HL-60/S4 treated with phorbol 12-myristate 13-acetate at 8.2 ng/mL for 4 days and 3 days (cell line): Measurements from ENCODE around the gene PCDHA7.
"Not testable (repeated sequence)": the region's sequence is repeated elsewhere in the genome, so short reads cannot be mapped to it uniquely, and the experiment has no call there.

Experiments used
- in situ Hi-C: fragments of 300-500 bp; cut with MboI; formaldehyde crosslinking; loops from 2 replicates; pipeline ENCODE4 v1.15.0; 2022; ENCODE audit warnings: low sequenced_read_pairs

PCDHA7 gene

DNA sequence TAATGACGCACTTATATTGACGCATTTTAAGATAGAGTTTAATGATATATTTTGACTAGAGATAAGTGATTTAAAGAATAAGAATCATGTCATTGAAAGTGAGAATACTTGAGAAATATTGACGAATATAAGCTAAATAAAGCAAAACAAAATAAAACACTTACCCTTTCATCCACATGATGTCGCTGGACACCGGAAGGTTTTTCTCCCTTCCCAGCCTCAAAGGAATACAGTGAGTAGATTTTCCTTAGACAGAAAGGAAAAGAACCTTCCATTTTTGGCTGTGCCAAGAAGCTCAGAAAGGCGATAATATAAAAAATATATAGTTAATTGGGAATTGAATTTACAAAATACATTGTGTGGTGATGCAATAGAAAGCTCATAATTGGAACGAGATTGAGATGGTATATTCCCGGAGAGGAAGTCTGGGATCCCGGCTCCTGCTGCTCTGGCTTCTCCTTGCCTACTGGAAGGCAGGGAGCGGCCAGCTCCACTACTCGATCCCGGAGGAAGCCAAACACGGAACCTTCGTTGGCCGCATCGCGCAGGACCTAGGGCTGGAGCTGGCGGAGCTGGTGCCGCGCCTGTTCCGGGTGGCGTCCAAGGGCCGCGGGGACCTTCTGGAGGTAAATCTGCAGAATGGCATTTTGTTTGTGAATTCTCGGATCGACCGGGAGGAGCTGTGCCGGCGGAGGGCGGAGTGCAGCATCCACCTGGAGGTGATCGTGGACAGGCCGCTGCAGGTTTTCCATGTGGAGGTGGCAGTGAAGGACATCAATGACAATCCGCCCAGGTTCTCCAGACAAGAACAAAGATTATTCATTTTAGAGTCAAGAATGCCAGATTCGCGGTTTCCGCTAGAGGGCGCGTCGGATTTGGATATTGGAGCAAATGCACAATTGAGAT is 12.4 kb upstream of the PCDHA7 start, which contains the start of gene PCDHA5:
TSS of gene PCDHA5 (plus strand) at position 239 of the 906 bp plus-strand sequence.
- in situ Hi-C loops = no loop called here

DNA sequence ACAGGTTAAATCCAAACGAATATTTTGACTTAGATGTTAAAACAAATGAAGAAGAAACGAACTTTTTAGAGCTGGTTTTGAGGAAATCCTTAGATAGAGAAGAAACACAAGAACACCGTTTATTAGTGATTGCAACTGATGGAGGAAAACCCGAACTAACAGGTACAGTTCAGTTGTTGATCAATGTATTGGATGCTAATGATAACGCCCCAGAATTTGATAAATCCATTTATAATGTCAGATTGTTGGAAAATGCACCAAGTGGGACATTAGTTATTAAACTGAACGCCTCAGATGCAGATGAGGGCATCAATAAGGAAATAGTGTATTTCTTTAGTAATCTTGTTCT is 11.8 kb upstream of the PCDHA7 start:
- in situ Hi-C loops = no loop called here

DNA sequence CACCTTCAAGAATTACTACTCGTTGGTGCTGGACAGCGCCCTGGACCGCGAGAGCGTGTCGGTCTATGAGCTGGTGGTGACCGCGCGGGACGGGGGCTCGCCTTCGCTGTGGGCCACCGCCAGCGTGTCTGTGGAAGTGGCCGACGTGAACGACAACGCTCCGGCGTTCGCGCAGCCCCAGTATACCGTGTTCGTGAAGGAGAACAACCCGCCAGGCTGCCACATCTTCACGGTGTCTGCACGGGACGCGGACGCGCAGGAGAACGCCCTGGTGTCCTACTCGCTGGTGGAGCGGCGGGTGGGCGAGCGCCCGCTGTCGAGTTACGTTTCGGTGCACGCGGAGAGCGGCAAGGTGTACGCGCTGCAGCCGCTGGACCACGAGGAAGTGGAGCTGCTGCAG is 11.1 kb upstream of the PCDHA7 start:
- in situ Hi-C loops = not testable (repeated sequence)

DNA sequence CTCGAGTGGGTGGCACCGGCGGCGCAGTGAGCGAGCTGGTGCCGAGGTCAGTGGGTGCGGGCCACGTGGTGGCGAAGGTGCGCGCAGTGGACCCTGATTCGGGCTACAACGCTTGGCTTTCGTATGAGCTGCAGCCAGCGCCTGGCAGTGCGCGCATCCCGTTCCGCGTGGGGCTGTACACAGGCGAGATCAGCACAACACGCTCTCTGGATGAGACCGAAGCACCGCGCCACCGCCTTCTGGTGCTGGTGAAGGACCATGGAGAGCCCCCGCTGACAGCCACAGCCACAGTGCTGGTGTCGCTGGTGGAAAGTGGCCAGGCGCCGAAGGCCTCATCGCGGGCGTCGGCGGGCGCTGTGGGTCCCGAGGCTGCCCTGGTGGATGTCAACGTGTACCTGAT is 10.6 kb upstream of the PCDHA7 start:
- in situ Hi-C loops = no loop called here

DNA sequence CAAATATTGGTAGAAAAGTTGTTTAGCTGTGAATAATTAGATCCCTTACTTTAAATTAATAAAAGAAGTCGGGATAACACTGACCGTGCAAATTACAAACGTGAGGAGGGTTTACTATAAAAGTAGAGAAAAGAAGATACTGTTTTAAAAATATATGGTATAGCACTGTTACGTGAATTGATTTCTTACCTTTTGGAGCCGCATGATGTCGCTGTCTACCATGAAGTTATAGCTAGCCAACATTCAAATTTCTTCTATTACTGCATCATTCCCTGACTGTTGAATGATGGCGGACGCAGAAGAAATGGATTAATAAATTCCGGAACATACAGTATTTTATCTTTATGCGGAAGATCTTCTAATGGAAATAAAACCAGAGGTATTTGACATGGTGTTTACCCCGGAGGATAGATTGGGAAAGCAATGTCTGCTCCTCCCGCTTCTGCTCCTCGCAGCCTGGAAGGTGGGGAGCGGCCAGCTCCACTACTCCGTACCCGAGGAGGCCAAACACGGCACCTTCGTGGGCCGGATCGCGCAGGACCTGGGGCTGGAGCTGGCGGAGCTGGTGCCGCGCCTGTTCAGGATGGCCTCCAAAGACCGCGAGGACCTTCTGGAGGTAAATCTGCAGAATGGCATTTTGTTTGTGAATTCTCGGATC is 6.2 kb upstream of the PCDHA7 start, which contains the start of gene PCDHA6:
TSS of gene PCDHA6 (plus strand) at position 257 of the 658 bp plus-strand sequence. CDS start at position 389, 132 bp downstream.
- in situ Hi-C loops = no loop called here

DNA sequence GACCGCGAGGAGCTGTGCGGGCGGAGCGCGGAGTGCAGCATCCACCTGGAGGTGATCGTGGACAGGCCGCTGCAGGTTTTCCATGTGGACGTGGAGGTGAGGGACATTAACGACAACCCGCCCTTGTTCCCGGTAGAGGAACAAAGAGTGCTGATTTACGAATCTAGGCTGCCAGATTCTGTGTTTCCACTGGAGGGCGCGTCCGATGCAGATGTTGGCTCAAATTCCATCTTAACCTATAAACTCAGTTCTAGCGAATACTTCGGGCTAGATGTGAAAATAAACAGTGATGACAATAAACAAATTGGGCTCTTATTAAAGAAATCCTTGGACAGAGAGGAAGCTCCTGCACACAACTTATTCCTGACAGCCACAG is 5.7 kb upstream of the PCDHA7 start:
- in situ Hi-C loops = no loop called here

DNA sequence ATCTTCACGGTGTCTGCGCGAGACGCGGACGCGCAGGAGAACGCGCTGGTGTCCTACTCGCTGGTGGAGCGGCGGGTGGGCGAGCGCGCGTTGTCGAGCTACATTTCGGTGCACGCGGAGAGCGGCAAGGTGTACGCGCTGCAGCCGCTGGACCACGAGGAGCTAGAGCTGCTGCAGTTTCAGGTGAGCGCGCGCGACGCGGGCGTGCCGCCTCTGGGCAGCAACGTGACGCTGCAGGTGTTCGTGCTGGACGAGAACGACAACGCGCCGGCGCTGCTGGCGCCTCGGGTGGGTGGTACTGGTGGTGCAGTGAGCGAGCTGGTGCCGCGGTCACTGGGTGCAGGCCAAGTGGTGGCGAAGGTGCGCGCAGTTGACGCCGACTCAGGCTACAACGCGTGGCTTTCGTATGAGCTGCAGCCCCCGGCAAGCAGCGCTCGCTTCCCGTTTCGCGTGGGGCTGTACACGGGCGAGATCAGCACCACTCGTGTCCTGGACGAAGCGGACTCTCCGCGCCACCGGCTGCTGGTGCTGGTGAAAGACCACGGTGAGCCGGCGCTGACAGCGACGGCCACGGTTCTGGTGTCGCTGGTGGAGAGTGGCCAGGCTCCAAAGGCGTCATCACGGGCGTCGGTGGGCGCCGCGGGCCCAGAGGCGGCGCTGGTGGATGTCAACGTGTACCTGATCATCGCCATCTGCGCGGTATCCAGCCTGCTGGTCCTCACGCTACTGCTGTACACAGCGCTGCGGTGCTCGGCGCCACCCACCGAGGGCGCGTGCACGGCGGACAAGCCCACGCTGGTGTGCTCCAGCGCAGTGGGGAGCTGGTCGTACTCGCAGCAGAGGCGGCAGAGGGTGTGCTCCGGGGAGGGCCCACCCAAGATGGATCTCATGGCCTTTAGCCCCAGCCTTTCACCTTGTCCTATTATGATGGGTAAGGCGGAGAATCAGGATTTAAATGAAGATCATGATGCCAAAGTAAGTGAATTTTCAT is 4.3 kb upstream of the PCDHA7 start:
- in situ Hi-C loops = not testable (repeated sequence)

DNA sequence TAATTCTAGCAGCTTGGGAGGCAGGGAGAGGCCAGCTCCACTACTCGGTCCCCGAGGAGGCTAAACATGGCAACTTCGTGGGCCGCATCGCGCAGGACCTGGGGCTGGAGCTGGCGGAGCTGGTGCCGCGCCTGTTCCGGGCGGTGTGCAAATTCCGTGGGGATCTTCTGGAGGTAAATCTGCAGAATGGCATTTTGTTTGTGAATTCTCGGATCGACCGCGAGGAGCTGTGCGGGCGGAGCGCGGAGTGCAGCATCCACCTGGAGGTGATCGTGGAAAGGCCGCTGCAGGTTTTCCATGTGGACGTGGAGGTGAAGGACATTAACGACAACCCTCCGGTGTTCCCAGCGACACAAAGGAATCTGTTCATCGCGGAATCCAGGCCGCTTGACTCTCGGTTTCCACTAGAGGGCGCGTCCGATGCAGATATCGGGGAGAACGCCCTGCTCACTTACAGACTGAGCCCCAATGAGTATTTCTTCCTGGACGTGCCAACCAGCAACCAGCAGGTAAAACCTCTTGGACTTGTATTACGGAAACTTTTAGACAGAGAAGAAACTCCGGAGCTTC is 455 bp downstream of the PCDHA7 start:
- in situ Hi-C loops = not testable (repeated sequence)

DNA sequence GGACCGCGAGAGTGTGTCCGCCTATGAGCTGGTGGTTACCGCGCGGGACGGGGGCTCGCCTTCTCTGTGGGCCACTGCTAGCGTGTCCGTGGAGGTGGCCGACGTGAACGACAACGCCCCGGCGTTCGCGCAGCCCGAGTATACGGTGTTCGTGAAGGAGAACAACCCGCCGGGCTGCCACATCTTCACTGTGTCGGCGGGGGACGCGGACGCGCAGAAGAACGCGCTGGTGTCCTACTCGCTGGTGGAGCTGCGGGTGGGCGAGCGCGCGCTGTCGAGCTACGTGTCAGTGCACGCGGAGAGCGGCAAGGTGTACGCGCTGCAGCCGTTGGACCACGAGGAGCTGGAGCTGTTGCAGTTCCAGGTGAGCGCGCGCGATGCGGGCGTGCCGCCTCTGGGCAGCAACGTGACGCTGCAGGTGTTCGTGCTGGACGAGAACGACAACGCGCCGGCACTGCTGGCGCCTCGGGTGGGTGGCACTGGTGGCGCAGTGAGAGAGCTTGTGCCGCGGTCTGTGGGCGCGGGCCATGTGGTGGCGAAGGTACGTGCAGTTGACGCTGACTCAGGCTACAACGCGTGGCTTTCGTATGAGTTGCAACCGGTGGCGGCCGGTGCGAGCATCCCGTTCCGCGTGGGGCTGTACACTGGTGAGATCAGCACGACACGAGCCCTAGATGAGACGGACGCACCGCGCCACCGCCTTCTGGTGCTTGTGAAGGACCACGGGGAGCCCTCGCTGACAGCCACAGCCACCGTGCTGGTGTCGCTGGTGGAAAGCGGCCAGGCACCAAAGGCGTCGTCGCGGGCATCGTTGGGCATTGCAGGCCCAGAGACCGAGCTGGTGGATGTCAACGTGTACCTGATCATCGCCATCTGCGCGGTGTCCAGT is 1.8 kb downstream of the PCDHA7 start:
- in situ Hi-C loops = no loop called here

DNA sequence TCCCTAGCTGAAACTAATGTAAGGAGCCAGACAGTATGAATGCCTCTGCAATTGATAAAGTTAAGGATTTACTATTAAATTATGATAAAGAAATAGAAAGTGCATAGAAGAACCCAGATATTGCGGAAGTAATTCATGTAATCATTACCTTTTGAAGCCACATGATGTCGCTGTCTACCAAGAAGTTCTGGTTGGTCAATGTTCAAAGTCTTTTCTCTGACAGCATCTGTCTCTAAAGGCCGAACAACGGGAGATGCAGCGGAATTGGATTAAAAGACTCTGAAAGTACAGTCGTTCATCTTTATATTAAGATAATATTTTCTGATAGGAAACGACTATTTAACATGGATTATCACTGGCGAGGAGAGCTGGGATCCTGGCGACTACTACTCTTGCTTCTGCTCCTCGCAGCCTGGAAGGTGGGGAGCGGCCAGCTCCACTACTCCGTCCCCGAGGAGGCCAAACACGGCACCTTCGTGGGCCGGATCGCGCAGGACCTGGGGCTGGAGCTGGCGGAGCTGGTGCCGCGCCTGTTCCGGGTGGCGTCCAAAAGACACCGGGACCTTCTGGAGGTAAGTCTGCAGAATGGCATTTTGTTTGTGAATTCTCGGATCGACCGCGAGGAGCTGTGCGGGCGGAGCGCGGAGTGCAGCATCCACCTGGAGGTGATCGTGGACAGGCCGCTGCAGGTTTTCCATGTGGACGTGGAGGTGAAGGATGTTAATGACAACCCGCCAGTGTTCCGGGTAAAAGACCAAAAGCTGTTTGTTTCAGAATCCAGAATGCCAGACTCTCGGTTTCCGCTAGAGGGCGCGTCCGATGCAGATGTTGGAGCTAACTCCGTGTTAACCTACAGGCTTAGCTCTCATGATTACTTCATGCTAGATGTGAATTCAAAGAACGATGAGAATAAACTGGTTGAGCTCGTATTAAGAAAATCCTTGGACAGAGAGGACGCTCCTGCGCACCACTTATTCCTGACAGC is 7.2 kb downstream of the PCDHA7 start, which contains the start of gene PCDHA8:
TSS of gene PCDHA8 (plus strand) at position 210 of the 985 bp plus-strand sequence. CDS start at position 345, 135 bp downstream.
- in situ Hi-C loops = no loop called here

DNA sequence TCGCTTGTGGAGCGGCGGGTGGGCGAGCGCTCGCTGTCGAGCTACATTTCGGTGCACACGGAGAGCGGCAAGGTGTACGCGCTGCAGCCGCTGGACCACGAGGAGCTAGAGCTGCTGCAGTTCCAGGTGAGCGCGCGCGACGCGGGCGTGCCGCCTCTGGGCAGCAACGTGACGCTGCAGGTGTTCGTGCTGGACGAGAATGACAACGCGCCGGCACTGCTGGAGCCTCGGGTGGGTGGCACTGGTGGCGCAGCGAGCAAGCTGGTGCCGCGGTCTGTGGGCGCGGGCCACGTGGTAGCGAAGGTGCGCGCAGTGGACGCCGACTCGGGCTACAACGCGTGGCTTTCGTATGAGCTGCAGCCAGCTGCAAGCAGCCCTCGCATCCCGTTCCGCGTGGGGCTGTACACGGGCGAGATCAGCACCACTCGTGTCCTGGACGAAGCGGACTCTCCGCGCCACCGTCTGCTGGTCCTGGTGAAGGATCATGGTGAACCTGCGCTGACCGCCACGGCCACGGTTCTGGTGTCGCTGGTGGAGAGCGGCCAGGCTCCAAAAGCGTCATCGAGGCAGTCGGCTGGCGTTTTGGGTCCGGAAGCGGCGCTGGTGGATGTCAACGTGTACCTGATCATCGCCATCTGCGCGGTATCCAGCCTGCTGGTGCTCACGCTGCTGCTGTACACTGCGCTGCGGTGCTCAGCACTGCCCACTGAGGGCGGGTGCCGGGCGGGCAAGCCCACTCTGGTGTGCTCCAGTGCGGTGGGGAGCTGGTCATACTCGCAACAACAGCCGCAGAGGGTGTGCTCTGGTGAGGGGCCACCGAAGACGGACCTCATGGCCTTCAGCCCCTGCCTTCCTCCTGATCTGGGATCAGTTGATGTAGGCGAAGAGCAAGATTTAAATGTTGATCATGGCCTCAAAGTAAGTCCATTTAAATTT is 9.0 kb downstream of the PCDHA7 start:
- in situ Hi-C loops = no loop called here

DNA sequence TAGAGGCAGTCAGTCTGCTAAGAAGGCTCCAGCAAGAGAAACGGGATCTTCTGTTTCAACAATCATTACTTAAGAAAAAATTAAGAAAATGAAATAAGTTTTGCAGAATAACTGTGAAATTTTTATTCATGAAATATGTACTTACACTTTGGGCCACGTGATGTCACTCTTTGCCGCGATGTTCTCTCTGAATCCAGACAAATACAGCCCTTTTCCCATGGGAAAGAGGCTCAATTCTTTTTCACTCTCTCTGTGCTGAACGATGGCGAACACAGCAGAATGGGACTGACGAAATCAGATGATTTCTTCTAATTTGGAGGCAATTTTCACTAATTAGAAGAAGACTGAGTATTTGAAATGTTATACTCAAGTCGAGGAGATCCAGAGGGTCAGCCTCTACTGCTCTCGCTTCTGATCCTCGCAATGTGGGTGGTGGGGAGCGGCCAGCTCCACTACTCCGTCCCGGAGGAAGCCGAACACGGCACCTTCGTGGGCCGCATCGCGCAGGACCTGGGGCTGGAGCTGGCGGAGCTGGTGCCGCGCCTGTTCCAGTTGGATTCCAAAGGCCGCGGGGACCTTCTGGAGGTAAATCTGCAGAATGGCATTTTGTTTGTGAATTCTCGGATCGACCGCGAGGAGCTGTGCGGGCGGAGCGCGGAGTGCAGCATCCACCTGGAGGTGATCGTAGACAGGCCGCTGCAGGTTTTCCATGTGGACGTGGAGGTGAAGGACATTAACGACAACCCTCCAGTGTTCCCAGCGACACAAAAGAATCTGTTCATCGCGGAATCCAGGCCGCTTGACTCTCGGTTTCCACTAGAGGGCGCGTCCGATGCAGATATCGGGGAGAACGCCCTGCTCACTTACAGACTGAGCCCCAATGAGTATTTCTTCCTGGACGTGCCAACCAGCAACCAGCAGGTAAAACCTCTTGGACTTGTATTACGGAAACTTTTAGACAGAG is 14.4 kb downstream of the PCDHA7 start, which contains the start of gene PCDHA9:
TSS of gene PCDHA9 (plus strand) at position 244 of the 964 bp plus-strand sequence. CDS start at position 358, 114 bp downstream.
- in situ Hi-C loops = not testable (repeated sequence)

DNA sequence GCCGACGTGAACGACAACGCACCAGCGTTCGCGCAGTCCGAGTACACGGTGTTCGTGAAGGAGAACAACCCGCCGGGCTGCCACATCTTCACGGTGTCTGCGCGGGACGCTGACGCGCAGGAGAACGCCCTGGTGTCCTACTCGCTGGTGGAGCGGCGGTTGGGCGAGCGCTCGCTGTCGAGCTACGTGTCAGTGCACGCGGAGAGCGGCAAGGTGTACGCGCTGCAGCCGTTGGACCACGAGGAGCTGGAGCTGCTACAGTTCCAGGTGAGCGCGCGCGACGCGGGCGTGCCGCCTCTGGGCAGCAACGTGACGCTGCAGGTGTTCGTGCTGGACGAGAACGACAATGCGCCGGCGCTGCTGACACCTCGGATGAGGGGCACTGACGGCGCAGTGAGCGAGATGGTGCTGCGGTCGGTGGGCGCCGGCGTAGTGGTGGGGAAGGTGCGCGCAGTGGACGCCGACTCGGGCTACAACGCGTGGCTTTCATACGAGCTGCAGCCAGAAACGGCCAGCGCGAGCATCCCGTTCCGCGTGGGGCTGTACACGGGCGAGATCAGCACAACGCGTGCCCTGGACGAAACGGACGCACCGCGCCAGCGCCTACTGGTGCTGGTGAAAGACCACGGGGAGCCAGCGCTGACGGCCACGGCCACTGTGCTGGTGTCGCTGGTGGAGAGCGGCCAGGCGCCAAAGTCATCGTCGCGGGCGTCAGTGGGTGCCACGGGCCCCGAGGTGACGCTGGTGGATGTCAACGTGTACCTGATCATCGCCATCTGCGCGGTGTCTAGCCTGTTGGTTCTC is 16.0 kb downstream of the PCDHA7 start:
- in situ Hi-C loops = not testable (repeated sequence)

DNA sequence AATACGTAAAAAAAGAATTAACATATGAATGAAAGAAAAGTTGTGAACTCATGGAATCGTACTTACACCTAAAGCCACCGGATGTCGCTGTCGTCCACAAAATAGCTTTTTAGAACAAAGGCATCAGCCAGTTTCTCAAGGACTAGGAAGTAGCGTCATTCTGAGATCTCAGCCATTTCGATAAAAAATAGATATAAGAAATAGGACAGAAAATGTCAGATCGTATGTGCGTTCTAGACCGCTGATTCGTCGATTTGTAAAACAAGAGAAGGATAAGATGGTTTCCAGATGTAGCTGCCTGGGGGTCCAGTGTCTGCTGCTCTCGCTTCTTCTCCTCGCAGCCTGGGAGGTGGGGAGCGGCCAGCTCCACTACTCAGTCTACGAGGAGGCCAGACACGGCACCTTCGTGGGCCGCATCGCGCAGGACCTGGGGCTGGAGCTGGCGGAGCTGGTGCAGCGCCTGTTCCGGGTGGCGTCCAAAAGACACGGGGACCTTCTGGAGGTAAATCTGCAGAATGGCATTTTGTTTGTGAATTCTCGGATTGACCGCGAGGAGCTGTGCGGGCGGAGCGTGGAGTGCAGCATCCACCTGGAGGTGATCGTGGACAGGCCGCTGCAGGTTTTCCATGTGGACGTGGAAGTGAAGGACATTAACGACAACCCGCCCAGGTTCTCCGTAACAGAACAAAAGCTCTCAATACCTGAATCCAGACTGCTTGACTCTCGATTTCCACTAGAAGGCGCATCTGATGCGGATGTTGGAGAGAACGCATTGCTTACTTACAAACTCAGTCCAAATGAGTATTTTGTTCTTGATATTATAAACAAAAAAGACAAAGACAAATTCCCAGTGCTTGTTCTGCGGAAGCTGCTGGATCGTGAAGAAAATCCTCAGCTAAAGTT is 22.0 kb downstream of the PCDHA7 start, which contains the start of gene PCDHA10:
TSS of gene PCDHA10 (plus strand) at position 126 of the 903 bp plus-strand sequence. CDS start at position 278, 152 bp downstream.
- in situ Hi-C loops = no loop called here
